ENCODE measurements around the gene BCAS1.

Gene BCAS1

GRCh38 chr20:53896041-53896440 lies 174.4 kb downstream of the BCAS1 start:
- no peak overlapping the region for H3K9ac ChIP-seq
- no peak for TF ChIP-seq CTCF (IDR thresholded peaks at IDR 0.05)

GRCh38 chr20:53895385-53895755 lies 175.0 kb downstream of the BCAS1 start:
- no peak overlapping the region for H2AFZ ChIP-seq
- no peak overlapping the region for H3K27ac ChIP-seq
- H3K9ac ChIP-seq = no peak overlapping the region
- no peaks in the 10 kb centered on the region for H3K36me3 ChIP-seq (ENCODE audit: control insufficient read depth, insufficient read depth, low read length)
- H3K27me3 ChIP-seq (ENCODE audit: control insufficient read depth, insufficient read depth, low read length) = no peaks in the 10 kb centered on the region
- H3K9me3 ChIP-seq (ENCODE audit: control insufficient read depth, low read length) = no peaks in the 10 kb centered on the region
- no peak overlapping the region for H3K4me2 ChIP-seq (ENCODE audit: low read length)
- peaks cover 11% of the 10 kb centered on the region for H3K4me1 ChIP-seq
- no peak for TF ChIP-seq CTCF (IDR thresholded peaks at IDR 0.05)
- H3K79me2 ChIP-seq = no peaks in the 10 kb centered on the region
- H3K4me3 ChIP-seq (ENCODE audit: low read depth, low read length) = no peak overlapping the region

More at GRCh38 chr20:53896041-53896440, 174.4 kb downstream of the BCAS1 start:
- no peaks in the 10 kb centered on the region for H3K9me3 ChIP-seq (ENCODE audit: control insufficient read depth, low read length)
- H3K4me3 ChIP-seq (ENCODE audit: low read depth, low read length) = no peak overlapping the region
- no peak overlapping the region for H3K4me2 ChIP-seq (ENCODE audit: low read length)
- H3K27me3 ChIP-seq (ENCODE audit: control insufficient read depth, insufficient read depth, low read length) = no peaks in the 10 kb centered on the region
- no peak overlapping the region for H3K27ac ChIP-seq
- no peaks in the 10 kb centered on the region for H3K79me2 ChIP-seq
- peaks cover 17% of the 10 kb centered on the region for H3K4me1 ChIP-seq
- H2AFZ ChIP-seq = no peak overlapping the region
- H3K36me3 ChIP-seq (ENCODE audit: control insufficient read depth, insufficient read depth, low read length) = no peaks in the 10 kb centered on the region

GRCh38 chr20:53894707-53895384 lies 175.5 kb downstream of the BCAS1 start:
- no peaks in the 10 kb centered on the region for H3K9me3 ChIP-seq (ENCODE audit: control insufficient read depth, low read length)
- no peak for TF ChIP-seq CTCF (IDR thresholded peaks at IDR 0.05)
- no peak overlapping the region for H3K4me2 ChIP-seq (ENCODE audit: low read length)
- no peak overlapping the region for H3K4me3 ChIP-seq (ENCODE audit: low read depth, low read length)
- peaks cover 10% of the 10 kb centered on the region for H3K4me1 ChIP-seq
- H3K27me3 ChIP-seq (ENCODE audit: control insufficient read depth, insufficient read depth, low read length) = no peaks in the 10 kb centered on the region
- H2AFZ ChIP-seq = no peak overlapping the region
- H3K36me3 ChIP-seq (ENCODE audit: control insufficient read depth, insufficient read depth, low read length) = no peaks in the 10 kb centered on the region
- no peak overlapping the region for H3K9ac ChIP-seq
- H3K27ac ChIP-seq = no peak overlapping the region
- no peaks in the 10 kb centered on the region for H3K79me2 ChIP-seq

Measured in parathyroid adenoma (tissue), 2 donors.